NCI-H2029 (cell line): ENCODE measurements around the gene SCYL1.
A peak's percentile ranks its signal among the peaks of the same experiment; 100 is the strongest.
"Not testable (repeated sequence)": the region's sequence is repeated elsewhere in the genome, so short reads cannot be mapped to it uniquely, and the experiment has no call there.

Source experiments
- DNase-seq: peaks from one replicate; lab custom pipeline; 2025; lab: John Stamatoyannopoulos, UW

SCYL1 gene

GRCh38 chr11:65506290-65506771 lies 18.6 kb upstream of the SCYL1 start:
- no peak for DNase-seq

- peak; percentile 53 for DNase-seq
Observed at GRCh38 chr11:65506772-65507505, 17.9 kb upstream of the SCYL1 start.

GRCh38 chr11:65512311-65512710 lies 12.6 kb upstream of the SCYL1 start:
- not testable (repeated sequence) for DNase-seq

DNA sequence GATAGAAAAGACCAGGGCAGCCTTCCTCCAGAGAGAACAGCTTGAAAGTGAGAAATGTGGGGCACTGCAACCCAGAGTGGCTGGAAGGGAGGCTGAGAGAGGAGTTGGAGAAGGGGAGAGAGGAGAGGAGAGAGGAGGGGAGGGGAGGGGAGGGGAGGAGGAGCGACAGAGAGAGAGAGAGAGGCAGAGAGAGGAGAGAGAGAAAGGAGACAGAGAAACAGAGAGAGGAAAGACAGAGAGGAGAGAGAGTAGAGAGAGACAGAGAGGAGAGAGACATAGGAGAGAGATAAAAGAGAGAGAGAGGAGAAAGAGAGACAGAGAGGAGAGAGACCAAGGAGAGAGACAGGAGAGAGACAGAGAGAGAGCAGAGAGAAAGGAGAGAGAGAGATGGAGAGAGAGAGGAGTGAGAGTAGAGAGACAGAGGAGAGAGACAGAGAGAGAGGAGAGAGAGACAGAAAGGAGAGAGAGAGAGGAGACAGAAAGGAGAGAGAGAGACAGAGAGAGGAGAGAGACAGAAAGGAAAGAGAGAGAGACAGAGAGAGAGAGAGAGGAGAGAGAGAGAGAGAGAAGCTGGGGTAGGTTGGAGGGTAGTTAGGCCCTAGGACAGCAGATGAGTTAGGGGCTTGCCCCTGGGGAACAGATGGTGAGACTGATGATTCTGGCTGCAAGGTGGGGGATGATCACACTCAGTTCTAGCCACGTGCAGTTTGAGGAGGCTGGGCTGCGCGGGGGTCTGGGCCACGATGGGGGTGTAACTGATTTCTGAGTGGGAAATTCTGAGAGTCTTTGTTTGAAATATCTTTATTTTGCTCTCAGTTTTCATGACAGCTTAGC lies 8.5 kb upstream of the SCYL1 start:
- DNase-seq: no peak

- not testable (repeated sequence) for DNase-seq
Observed at GRCh38 chr11:65518941-65519549, 5.8 kb upstream of the SCYL1 start.

DNA sequence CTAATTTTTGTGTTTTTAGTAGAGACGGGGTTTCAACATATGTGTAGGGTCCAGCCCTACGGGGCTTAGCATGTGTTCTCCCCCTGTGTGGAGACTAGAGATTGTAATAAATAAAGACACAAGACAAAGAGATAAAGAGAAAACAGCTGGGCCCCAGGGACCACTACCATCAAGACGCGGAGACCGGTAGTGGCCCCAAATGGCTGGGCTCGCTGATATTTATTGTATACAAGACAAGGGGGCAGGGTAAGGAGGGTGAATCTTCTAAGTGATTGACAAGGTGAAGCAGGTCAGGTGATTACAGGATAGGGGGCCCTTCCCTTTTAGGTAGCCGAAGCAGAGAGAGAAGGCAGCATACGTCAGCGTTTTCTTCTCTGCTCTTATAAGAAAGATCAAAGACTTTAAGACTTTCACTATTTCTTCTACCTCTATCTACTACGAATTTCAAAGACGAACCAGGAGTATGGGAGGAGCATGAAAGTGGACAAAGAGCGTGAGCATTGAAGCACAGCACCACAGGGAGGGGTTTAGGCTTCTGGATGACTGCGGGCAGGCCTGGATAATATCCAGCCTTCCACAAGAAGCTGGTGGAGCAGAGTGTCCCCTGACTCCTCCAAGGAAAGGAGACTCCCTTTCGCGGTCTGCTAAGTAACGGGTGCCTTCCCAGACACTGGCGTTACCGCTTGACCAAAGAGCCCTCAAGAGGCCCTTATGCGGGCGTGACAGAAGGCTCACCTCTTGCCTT lies 2.9 kb upstream of the SCYL1 start:
- not testable (repeated sequence) for DNase-seq

- DNase-seq: not testable (repeated sequence)
Observed at GRCh38 chr11:65522718-65523630, 1.9 kb upstream of the SCYL1 start.

DNA sequence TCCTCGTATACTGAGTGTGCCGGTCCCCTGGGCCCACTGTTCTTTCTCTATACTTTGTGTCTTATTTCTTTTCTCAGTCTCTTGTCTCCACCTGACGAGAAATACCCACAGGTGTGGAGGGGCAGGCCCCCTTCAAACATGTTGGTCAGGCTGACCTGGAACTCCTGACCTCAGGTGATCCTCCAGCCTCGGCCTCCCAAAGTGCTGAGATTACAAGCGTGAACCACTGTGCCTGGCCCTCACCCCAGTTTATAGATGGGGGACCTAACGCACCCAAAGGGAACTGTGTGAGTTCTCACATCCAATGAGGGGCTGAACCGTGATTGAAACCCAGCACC lies 1.3 kb upstream of the SCYL1 start:
- not testable (repeated sequence) for DNase-seq

DNA sequence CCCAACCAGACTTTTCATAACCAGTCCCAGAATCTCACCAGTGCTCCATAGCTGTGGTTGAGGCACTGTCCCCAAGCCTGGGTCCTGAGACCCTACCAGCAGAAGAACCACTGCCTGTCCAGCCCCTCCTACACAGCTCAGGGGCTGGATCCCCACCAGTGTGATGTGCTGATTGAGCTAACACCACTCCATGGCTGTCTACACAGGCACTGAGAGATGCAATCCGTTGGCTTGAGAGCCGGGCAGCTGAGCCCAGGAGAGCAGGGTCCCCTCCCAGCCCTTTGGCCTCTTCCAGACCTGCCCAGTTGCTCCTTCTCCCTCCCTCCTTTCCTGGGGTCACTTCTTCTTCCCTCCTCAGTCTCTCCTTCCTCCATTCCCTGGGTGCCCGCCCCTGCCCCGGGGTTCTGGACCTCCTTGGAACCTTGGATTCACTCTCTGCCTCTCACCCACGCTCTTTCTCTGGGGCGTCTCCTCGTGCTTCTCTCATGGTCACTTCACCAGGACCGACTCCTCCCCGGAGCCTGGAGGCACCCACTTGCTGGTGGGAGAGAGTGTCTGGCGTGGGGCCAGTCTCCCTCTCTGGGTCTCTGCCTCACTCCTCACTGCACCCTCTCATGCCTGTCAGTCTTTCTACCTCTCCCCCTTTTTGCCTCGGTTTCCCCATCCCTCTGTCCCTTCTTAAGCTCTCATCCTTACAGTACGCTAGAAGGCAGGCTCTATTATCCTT lies 706 bp upstream of the SCYL1 start:
- DNase-seq: no peak

DNA sequence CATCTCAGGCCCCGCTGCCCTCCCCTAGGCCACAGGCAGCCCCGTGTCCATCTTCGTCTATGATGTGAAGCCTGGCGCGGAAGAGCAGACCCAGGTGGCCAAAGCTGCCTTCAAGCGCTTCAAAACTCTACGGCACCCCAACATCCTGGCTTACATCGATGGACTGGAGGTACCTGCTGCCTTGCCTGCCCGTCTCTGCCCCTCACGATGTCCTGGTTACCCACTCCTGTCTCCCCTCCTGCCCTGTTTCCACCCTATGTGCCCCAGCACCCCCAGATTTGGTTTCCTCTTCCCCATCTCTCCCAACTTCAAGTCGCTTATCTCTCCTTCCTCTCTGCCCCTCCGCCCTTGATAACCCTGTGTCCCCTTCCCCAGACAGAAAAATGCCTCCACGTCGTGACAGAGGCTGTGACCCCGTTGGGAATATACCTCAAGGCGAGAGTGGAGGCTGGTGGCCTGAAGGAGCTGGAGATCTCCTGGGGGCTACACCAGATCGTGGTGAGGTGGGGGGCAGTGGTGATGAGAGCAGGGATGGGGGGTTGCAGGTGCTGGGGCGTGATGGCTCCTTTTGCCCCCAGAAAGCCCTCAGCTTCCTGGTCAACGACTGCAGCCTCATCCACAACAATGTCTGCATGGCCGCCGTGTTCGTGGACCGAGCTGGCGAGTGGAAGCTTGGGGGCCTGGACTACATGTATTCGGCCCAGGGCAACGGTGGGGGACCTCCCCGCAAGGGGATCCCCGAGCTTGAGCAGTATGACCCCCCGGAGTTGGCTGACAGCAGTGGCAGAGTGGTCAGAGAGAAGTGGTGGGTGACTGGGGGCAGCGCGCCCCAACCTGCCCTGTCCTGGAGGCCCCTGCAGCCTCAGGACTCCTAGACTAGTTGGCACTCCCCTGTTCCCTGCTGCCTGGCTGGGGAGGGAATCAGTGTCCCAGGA lies 930 bp downstream of the SCYL1 start:
- no peak for DNase-seq

- no peak for DNase-seq
Observed at GRCh38 chr11:65526744-65527143, 1.9 kb downstream of the SCYL1 start.

GRCh38 chr11:65528819-65529350 lies 4.0 kb downstream of the SCYL1 start:
- no peak for DNase-seq

DNA sequence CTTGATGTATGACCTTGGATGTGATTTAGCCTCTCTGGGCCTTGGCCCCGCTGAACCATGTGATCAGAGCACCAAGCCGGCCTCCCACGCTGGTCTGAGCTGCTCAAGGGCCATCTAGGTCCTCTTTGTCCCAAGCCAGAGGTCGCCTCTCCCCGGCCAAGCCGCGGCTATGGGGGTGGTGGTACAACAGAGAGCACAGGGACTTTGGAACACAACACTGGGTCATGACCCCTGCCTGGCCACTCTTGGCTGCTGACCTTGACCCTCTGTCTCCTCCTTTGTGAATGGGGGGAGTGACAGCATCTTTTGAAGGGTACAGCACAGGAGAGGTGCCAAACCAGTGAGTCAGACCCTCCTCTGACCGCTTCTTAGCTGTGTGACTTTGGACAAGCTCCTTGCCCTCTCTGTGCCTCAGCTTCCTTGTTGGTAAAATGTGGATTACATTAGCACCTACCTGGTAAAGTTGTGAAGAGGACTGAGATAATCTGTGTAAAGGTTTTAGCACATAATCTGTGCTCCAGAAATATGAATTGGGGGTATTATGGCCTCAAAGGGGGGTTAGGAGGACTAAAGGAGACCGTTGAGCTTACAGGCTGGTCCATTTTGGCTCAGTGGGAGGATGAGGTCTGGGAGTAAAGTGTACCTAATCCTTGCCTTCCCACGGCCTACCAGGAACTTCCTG lies 4.7 kb downstream of the SCYL1 start:
- DNase-seq: no peak

DNA sequence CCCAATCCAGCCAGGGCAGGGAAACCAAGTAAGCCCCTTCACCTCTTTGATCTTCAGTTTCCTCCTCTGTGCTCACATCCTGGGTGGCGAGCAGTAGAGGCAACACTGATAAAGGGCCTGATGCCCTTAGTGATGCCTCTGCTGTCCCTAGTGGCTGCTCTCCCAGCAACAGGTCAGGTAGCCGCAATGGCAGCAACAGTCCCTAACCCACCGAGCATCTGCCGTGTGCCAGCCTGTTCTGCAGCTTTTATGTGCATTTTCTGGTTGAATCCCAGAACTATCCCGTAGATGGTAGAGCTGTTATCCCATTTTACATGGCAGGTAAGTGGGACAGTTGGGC lies 5.2 kb downstream of the SCYL1 start:
- no peak for DNase-seq

DNA sequence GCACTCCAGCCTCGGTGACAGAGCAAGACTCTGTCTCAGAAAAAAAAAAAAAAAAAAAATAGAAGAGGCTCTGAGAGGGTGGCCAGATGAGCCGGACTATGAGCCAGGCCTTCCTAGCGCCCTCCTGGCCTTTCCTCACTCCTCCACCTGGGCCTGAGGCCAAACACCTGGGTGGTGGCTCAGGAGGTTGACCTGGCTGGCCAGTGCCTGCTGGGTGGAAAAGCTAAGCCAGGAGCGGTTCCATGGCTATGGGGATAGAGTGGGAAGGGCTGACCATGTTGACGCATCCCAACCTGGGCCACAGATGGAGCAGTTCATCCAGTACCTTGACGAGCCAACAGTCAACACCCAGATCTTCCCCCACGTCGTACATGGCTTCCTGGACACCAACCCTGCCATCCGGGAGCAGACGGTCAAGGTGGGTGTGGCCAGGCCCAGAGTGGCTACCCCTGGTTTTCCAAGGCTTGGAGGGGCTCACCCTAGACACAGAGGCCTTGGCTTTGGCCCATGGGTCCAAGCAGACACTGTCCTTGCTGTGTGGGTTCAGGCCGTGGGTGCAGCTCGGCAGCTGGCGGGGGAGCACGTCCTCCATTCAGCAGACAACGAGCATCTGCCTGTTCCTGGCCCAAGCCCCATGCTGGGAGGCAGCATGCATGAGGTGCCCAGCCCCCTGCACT lies 7.6 kb downstream of the SCYL1 start:
- no peak for DNase-seq

DNA sequence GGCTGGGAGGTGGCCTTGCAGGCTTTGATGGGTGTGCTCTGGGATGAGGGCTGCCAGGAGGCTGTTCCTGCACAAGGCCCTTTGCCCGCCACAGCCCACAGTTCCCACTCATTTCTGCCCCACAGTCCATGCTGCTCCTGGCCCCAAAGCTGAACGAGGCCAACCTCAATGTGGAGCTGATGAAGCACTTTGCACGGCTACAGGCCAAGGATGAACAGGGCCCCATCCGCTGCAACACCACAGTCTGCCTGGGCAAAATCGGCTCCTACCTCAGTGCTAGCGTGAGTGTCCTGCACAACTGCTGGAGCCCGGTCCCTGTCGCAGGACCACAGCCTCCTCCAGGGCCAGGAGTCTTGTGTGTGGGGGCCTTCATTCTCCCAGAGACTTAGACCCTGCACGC lies 10.2 kb downstream of the SCYL1 start:
- no peak for DNase-seq

DNA sequence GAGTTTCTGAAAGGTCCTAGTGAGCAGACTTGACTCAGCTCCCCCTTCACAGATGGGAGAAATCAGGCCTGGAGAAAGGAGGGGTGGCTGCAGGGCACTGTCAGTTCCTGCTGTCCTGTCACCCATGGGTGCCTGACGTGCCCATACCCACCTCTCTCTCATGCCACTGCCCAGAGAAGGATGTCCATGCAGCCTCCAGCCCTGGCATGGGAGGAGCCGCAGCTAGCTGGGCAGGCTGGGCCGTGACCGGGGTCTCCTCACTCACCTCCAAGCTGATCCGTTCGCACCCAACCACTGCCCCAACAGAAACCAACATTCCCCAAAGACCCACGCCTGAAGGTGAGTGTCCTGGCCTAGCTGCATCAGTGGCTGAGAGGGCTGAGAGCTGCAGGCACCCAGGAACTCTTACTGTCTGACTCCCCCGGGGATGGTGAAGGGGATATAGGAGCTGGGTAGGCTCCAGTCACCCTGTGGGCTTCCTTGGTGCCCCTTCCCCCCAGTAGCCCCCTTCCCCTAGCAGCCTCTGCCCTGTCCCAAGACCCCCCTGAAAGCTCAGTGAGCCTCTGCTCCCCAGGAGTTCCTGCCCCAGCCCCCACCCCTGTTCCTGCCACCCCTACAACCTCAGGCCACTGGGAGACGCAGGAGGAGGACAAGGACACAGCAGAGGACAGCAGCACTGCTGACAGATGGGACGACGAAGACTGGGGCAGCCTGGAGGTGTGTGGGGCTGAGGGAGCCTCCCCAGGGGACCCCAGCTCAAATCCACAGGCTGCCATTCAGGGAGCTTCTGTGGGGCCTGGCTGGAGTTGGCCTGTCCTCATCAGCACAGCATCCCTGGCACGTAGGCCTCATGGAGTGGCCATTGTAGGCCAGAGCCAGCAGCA lies 11.8 kb downstream of the SCYL1 start:
- no peak for DNase-seq
